GM19438 (cell line): ENCODE results near the gene CHST11.

ENCODE experiments used
- ATAC-seq: cut with Tn5 transposase; IDR thresholded peaks from one replicate; pipeline ENCODE4 v1.9.1; 2021; ENCODE audit warnings: low read depth; ENCODE audit not compliant: unreplicated experiment

Gene CHST11

DNA sequence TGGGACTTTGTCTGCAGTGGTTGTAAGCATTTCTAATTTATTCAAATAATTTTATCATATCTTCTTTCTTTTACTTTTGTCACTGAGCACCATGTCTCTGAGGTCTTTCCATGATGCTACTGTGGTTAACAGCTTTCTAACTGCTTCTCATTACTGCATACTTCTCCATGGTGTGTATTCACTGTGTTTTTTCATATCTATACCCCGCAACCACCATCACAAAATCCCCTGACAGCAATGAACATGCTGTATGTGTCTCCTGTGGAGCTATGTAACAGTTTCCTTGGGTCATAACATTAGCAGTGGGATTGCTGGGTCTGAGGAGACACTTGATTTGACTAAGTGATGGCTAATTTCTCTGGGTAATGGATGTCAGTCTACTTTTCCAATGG, 29.2 kb upstream of the CHST11 start:
- no peak for ATAC-seq

DNA sequence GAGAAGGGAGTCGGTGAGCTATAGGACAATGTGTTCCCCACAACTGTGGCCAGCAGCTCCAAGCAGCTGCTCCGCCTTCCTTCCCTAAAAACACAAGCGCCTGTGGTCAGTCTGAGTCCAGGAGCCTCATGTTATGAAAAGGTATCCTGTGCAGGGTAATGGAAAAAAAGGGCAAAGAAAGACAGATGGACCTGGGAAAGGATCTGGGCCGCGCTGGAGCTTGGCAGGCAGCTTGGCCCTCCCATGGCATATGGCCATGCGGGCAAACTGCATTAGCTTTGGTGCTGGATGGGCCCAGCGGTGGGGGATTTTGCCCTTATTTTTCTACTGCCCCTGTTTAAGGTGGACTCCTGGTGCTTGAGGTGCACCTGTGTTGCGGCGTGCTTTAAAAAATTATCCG, 23.7 kb upstream of the CHST11 start:
- ATAC-seq, result no peak

DNA sequence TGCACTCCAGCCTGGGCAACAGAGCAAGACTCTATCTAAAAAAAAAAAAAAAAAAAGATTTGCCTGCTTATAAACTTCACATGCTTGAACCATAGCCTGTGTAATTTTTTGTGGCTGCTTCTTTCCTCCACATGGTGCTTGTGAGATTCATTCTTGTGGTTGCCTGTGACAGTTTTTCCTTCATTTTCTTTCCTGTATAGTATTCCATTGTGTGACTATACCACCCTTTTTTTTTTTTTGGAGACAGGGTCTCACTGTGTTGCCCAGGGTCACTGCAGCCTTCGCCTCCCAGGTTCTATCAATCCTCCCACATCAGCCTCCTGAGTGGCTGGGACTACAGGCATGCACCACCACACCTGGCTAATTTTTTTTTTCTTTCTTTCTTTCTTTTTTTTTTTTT, 22.6 kb upstream of the CHST11 start:
- no peak for ATAC-seq

DNA sequence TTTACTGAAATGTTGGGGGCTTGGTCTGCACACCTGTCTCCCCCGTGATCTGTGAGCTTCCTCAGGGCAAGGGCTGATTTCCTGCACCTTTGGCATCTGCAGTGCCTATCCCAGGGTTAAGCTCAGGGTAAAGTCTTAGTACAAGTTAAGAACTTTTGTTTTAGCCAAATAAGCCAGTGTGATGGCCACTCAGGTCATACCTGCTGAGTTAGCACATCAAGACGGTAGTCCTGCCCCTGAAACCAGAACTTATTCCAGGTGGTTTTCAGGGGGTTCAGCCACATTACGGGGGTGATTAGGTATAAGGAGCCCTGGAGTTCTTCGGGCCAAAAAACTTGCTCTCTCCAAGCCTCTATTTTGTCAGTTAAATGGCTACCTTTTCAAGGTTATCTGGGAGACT, 21.6 kb upstream of the CHST11 start:
- no peak for ATAC-seq

DNA sequence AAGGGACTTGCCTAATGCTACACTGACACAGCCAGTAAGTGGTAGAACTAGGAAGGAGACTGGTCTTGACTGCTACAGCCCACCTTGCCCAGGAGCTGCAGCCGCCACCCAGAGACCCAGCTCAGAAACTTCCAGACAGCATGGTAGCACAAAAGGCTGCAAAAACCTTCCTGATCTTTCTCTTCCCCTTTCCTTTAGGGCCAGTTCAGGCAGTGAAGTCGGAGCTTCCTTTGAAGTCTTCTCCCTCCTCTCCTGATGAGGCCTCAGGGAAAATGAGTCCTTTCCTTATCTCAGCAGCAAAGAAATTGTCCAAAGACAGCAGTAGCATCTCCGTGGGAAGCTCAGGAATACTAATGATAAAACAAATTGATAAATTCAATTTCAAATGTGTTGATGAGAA, 21.0 kb upstream of the CHST11 start:
- ATAC-seq, result no peak

DNA sequence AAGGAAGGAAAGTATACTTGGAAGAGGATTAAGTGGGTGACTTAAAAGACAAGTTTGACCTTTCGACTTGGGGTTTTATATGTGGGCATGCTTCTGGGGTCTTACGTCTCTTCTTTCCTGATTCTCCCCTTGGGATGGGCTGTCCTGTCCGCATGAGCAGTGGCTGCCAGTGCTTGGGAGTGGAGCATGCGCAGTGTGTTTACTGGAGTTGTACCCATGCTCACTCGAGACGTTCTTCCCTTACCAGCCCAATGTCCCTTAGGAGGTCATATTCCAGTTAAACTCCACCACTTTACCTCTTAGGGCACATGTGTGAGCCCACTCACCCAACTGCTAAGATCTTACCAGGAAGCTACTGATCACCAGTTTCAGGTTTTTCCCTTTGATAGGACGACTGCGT, 20.0 kb upstream of the CHST11 start:
- no peak for ATAC-seq

DNA sequence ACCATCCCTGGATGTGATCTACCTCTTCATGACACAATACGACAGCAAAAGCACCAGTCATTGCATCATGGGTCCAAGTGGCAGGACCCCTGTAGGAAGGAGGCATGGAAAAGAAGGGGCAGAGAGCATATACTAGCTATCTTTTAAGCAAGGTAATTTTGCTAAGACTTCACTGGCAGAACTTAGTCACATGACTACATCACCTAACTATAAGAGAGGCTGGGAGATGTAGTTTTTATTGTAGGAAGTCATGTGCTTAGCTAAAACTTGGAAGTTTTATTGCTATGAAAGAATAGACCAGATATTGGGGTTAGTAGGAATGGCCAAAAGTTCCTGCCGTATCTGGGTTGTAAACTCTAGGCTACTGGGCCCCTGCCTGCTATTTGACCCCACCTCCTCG, 18.6 kb upstream of the CHST11 start:
- no peak for ATAC-seq

DNA sequence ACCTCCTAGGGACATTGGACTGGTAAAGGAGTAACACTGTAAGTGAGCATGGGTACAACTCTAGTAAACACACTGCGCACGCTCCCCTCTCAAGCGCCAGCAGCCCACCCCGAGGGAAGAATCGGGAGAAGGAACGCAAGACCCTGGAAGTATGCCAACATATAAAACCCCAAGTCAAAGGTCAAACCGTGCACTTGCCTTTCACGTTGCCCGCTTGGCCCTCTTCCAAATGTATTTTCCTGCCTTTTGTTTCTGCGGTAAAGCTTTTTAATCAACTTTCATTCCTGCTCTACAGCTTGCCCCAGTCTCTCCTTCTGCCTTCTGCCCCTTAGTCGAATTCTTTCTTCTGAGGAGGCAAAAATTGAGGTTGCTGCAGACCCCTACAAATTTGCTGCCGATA, 17.6 kb upstream of the CHST11 start:
- ATAC-seq, result no peak

DNA sequence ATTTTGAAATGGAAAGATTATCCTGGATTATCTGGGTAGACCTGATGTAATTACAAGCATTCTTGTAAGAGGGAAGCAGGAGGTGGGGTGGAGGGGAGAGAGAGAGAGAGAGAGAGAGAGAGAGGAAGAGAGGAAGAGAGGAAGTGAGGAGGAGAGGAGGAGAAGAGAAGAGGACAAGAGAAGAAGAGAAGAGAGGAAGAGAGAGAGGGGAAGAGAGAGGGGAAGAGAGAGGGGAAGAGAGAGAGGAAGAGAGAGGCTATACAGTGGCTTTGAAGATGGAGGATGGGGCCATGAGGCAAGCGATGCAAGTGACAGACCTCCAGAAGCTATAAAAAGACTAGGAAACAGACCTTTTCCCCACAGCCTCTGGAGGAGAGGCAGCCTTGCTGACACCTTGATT, 13.7 kb upstream of the CHST11 start:
- ATAC-seq, result no peak

DNA sequence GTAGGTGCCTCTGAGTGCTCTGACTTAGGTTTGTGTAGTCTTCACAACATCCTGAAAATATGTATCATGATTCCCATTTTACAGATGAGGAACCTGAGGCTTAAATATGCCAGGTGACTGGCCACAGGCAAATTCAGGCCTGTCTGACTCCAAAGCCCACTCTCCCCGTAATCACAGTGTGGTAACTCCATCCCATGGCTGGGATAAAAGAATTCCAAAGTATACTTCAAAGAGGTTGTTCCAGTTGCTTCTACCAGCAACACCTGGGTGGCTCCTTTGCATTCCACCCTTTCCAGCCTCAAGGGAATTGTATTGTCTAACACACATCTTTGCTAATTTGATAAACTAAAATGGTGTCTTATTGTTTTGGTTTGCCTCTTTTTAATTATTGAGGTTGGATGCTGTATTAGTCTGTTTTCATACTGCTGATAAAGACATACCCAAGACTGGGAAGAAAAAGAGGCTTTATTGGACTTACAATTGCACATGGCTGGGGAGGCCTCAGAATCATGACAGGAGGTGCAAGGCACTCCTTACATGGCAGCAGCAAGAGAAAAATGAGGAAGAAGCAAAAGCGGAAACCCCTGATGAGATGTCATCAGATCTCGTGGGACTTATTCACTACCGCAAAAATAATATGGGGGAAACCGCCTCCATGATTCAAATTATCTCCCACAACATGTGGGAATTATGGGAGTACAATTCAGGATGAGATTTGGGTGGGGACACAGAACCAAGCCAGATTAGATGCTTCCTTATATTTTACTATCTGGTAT, 9.9 kb upstream of the CHST11 start:
- ATAC-seq, result no peak

DNA sequence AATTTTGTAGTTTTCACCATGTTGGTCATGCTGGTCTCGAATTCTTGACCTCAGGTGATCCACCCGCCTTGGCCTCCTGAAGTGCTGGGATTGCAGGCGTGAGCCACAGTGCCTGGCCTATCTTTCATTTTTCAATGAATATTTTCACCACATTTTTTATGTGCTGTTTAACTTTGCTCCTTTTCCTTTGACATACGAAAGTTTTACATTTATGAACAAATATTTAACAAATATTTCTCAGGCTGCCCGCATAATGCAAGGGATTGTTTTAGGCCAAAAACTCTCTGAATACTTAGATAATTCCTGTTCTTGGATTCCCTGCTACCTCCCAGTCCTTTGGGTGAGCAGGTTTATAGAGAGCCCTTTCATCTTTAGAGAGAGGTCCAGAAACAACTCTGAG, 8.7 kb upstream of the CHST11 start:
- ATAC-seq, result no peak

DNA sequence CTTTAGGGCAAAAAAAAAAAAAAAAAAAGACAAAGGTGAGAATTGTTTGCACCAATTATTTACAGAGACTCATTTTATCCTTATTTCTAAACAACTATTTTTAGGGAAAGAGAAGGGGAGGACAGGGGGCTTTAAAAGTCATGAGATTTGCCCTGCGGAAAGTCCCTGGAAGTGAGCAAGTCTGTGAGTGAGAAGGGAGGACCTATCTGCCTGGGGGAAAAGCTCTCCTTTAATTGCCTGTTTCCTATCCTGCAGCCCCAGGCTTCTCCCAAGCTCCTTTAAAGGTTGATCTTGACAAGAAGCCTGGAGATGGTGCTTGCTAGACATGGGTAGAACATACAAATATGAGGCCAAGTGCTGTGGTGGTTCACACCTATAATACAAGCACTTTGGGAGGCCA, 8.3 kb upstream of the CHST11 start:
- no peak for ATAC-seq

DNA sequence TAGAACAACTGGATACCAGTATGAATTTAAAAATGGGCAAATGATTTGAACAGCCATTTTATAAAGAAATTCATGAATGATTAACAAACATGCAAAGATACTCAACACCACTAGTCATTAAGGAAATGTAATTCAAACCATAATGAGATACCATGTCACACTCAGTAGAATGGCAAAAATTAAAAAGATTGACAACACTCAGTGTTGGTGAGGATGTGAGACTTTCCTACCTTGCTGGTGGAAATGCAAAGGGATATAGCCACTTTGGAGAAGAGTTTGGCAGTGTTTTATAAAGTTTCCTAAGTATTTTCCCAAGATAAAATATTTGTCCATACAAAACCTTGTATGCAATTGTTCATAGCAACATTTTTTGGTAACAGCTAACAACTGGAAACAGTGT, 6.0 kb upstream of the CHST11 start:
- ATAC-seq, result no peak

DNA sequence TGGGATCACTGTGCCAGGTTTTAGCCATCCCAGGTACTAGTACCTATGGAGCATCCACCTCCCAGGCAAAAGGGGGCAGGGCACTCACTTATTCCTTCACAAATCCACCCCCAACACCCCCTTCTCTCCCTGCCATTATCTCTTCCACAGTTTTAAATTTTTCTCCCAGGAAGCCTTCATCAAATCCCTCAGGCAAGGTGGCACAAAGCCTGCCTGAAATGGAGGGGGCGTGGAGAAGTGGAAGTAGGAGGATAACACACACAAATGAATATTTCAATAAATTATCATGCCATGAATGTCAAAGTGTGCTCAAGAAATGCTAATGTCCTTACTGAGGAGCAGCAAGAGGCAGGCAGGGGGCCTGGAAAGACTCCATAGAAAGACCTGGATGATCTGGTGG, 4.7 kb upstream of the CHST11 start:
- no peak for ATAC-seq

DNA sequence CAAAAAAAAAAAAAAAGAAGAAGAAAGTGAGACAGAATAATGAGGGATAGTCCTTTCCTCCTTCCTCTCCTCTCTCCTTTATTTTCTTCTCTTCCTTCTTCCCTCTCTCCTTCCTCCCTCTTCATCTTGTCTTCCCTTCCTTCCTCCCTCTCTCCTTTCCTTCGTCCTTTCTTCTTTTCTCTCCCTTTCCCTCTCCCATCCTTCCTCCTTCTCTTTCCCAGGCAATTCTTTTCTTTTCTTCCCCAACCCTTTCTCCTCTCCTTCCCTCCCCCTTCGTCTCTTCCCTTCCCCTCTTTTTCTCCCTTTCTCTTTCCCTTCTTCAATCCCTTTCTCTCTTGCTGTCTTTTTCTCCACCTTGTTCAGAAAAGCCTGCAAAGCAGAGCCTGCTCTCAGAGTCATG, 3.6 kb upstream of the CHST11 start:
- ATAC-seq, result no peak

DNA sequence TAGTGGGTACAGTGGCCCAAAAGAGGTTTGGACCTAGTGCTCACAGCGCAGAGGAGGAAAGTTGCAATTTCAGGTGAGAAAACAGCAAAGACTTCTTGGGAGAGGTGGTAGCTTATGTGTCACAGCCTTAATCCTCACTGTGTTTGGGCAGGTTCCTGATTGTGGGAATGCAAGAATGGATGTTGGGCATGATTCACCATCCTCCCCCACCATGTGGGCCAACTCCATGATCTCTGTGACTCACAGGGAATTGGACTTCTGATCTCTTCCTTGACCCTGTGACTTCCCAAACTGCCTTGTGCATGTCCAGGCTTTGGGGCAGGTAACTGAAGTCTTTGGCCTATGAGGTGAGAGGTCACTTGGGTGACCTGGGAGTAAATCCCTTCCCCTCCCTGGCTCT, 1.8 kb upstream of the CHST11 start:
- no peak for ATAC-seq

DNA sequence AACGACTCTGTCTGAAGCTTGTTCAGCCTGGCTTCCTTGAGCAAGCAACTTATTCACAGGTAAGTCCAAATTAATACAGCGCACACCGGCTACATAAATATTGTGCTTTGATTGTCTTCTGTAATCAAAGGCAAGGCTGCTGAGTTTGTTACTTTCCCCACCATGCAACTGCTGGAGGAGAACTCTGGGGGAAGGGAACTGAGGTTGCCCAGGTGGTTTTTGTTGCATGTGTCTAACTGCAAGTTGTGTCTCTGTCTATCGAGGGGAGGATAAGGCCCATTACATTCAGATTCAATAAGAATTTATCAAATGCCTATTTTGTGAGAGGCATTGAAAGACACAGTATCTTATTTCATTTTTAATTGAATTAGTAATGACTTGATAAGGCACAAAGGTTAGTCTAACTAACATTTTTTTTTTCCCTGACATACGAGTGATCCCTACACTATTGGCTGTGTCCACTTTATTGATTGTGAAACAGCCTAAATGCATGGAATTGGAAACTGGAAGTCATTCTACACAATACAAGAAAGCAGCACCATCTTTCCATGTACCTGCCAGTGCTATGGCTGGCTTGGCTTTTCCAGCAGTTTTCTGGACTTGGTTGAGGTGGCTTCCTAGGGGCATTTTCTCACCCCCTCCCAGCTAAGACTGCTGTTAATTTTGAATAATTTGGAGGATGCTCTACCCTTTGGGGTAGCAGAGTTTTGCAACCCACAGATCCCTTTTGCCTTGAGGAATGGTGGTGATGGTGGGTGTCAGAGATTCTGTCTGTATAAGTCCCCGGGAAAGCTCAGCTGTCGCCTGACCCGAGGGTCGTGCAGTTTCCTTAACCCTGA, 951 bp upstream of the CHST11 start:
- ATAC-seq, result no peak

DNA sequence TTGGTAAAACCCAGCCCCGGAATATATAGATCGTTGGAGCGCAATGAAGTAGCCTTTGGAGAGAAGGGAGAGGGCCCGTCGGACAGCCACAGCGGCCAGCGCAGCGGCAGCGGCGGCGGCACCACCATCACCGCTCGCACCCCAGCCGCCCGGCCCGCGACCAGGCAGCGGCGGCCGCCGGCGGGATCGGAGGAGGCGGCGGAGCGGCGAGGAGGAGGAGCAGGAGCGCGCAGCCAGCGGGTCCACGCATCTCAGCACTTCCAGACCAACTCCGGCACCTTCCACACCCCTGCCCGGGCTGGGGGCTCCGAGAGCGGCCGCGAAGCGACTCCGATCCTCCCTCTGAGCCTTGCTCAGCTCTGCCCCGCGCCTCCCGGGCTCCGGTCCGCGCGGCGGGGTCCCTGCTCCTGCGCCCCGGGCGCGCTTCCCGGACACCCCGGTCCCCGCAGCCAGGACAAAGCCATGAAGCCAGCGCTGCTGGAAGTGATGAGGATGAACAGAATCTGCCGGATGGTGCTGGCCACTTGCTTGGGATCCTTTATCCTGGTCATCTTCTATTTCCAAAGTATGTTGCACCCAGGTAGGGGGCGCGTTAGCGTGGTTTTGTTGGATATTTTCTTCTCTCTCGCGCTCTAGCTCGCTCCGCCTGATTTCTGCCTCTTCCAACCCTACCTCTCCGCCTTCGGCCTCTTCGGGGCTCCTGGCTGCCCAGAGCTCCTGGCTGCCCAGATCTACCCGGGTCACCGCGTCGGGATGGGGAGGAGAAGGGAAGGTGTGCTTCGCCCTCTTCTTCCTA, 400 bp downstream of the CHST11 start:
- peak; percentile 30 for ATAC-seq

DNA sequence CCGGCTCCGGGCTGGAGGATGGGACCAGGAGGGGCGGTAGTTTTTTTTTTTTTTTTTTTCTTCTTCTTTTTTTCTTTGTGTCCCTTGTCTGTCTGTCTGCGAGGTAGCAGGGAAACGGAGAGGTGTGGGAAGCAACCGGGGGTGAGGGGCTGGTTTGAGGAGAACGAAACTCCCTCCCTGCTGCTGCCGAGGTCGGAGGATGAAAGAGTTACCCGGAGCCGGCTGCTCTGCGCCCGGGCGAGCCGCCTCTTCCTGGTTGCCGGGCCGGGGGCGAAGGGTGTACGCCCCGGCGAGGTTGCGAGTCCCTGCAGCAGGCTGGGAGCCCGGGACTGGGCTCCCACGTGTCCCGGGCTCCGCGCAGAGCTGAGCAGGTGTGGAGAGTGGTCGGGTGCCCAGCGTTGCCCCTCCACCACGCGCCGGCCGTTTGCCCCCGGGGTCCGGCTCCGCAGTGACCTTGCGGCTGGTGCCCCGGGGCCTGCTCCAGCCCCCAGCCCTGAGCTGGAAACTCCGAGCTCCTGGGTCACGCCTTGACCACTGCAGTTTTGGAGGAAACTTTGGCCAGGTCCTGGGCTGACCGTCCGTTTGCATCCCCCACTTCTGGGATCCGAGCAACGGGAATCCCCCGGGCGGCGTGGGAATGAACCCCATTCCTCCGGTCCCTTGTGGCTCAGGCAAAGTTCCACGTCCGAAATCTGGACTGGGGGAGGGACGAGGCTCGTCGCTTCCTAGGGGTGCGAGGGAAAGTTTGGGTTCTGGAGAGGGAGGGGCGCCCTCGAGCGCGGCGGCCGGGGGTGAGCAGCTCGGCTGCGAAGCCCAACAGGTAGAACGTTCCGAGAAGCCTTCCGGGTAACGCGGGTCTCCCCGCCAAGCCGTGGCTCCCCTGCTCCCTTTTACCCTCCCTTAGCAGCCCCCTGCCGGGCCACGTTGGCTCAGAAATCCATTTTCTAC, 1.3 kb downstream of the CHST11 start:
- ATAC-seq, result no peak

DNA sequence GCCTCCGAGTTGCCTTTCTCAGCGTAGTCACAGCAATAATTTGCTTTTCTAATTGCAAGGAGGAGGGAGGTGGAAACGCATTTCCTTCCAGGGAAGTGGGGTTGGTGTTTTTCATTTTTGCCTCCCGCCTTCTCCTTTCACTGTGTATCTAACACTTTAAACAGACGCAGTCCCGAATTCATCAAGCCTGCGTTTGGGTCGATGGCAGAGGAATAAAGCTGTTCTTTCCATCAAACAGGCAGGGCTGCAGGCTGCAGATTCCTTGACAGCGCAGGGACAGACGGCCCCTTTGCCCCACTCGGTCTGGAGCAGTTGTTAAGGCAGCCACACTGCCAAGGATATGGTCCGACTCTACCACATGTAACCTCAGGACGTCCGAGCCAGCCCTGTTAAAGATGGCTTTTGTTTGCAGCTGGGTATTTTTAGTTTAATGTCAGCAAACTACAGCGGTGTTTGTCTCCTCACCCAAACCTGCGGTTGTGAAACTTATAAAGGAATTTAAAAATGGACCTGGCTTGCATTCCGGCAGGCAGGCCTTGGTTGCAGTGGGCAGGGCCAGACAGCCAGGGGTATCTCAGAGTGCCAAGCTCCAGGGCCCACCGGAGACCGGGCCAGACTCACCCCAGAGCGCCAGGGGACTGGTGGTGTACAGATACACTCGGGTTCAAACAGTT, 2.1 kb downstream of the CHST11 start:
- ATAC-seq, result no peak
